Measurements from ENCODE around the gene STK17A. TPM values are rescaled to one million over a fixed set of nuclear protein-coding genes. Genes with fewer than 3 reads are reported as not detected.

Gene STK17A
- total and polyA plus RNA-seq, 8 donors: 25.9 to 38.4 (median 32.8) TPM

- Histone ChIP-seq H3K36me3 (peaks cover 0 to 24% of the 10 kb centered on the region in 2 donors), H3K27me3 (no peaks in the 10 kb centered on the region), H3K9me3 (no peaks in the 10 kb centered on the region), H3K4me3 (peak overlapping the region in 1 of 2 donors; percentile 3), H3K27ac (peak overlapping the region; percentile 93 to 95), H3K4me1 (peaks cover 40 to 68% of the 10 kb centered on the region in 2 donors)
- intact Hi-C loops (cut with DNase I): no loop called here
- ATAC-seq: peak; percentile 83
- peak; percentile 37 to 83 (median 62) for DNase-seq
- TF ChIP-seq CTCF (IDR thresholded peaks at IDR 0.05): no peak
These were observed 65.0 kb downstream of the STK17A start for GRCh38 chr7:43647673-43648472.

DNA sequence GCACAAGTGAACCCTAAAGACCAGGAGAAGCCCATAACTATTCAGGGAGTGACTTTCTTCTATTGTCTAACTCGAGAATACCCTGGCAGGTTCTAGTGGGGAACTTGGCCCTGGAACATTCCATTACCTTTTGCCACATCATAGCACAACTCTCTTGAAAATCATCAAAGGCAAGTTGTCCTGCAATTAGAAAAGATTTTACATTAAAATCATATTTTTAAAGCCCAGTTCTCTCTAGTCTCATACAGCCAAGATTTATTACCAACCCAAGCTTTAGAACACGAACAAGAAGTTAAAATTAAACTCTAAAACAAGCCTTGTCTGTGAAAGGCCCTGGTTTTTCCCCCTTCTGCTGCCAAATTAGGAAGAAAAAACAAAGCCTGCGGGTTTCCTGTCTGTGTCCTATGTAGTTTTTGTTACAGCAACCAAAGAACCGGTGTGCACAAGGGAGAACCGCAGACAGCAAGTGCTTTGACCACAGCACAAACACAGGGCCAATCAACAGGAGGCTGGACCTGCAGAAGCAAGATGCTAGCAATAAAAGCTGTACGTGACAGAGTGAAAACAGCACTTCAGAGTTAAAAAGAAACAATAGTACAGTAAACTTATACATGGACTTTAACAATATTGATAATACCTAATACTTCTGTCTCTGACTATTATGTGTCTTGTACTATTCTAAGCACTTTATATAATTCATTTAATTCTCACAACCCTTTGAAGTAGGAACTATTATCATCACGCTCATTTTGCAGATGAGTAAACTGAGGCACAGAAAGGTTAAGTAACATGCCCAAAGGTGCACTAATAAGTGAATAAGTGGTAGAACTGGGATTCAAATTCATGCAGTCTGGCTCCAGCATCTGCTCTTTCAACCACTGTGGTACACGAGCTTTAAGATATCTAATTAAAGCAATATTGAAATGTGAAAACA, 65.8 kb downstream of the STK17A start:
- peaks cover 0 to 16% of the 10 kb centered on the region in 2 donors for H3K36me3 ChIP-seq
- DNase-seq (no peak), ATAC-seq (peak; percentile 43)
- no peaks in the 10 kb centered on the region for H3K27me3 ChIP-seq
- intact Hi-C loops (cut with DNase I): no loop called here
- no peak for TF ChIP-seq CTCF (IDR thresholded peaks at IDR 0.05)
- peak overlapping the region; percentile 93 to 95 for H3K27ac ChIP-seq
- peak overlapping the region in 1 of 2 donors; percentile 3 for H3K4me3 ChIP-seq
- peaks cover 40 to 68% of the 10 kb centered on the region in 2 donors for H3K4me1 ChIP-seq
- H3K9me3 ChIP-seq: no peaks in the 10 kb centered on the region

GRCh38 chr7:43649755-43650274, 66.9 kb downstream of the STK17A start:
- TF ChIP-seq CTCF (IDR thresholded peaks at IDR 0.05): no peak
- Histone ChIP-seq H3K4me3 (no peak overlapping the region), H3K9me3 (no peaks in the 10 kb centered on the region), H3K4me1 (peaks cover 40 to 68% of the 10 kb centered on the region in 2 donors), H3K36me3 (peaks cover 0 to 7% of the 10 kb centered on the region in 2 donors), H3K27me3 (no peaks in the 10 kb centered on the region), H3K27ac (peak overlapping the region; percentile 54 to 95)
- intact Hi-C loops (cut with DNase I): no loop called here
- ATAC-seq (no peak), DNase-seq (no peak)

GRCh38 chr7:43650457-43651052, 67.6 kb downstream of the STK17A start:
- H3K27ac ChIP-seq: peak overlapping the region; percentile 54 to 95
- H3K36me3 ChIP-seq: no peaks in the 10 kb centered on the region
- H3K9me3 ChIP-seq: no peaks in the 10 kb centered on the region
- DNase-seq (no peak), ATAC-seq (no peak)
- H3K4me3 ChIP-seq: no peak overlapping the region
- intact Hi-C loops (cut with DNase I): no loop called here
- H3K4me1 ChIP-seq: peaks cover 40 to 63% of the 10 kb centered on the region in 2 donors
- no peak for TF ChIP-seq CTCF (IDR thresholded peaks at IDR 0.05)
- H3K27me3 ChIP-seq: no peaks in the 10 kb centered on the region

All from left lung (tissue), 10 donors.